GM13976 (cell line): ENCODE measurements around the gene FGF8.

ENCODE experiments used
- DNase-seq: peaks from one replicate; pipeline ENCODE4 v3.0.0; 2012; ENCODE audit warnings: low spot score
- CTCF ChIP-seq: IDR thresholded peaks from 2 replicates; pipeline ENCODE4 v1.5.1; 2012; ENCODE audit warnings: borderline replicate concordance, mild to moderate bottlenecking; ENCODE audit not compliant: insufficient read depth; ENCODE audit errors: extremely low read depth, missing control alignments, control extremely low read depth
- in situ Hi-C: fragments of 300-500 bp; cut with MboI; formaldehyde crosslinking; loops from one replicate; pipeline ENCODE4 v1.12.0; 2022; ENCODE audit warnings: low sequenced_read_pairs, mixed read lengths, inconsistent platforms; ENCODE audit not compliant: unreplicated experiment

FGF8 gene

GRCh38 chr10:101781984-101782810 lies 6.3 kb upstream of the FGF8 start:
- in situ Hi-C loops: loop anchor here (5.0 kb wide), 1 partner anchor 175 kb away; no protein-coding TSS in a partner anchor
- peak; percentile 36 for DNase-seq
- no peak for TF ChIP-seq CTCF

GRCh38 chr10:101781655-101781983 lies 5.7 kb upstream of the FGF8 start:
- in situ Hi-C loops: loop anchor here (5.0 kb wide), 1 partner anchor 174 kb away; no protein-coding TSS in a partner anchor
- no peak for TF ChIP-seq CTCF
- no peak for DNase-seq

GRCh38 chr10:101780818-101781654 lies 5.1 kb upstream of the FGF8 start:
- TF ChIP-seq CTCF: peak; percentile 93
- DNase-seq: peak; percentile 89

GRCh38 chr10:101780187-101780817 lies 4.4 kb upstream of the FGF8 start:
- in situ Hi-C loops: loop anchor here (5.0 kb wide), 1 partner anchor 173 kb away; no protein-coding TSS in a partner anchor
- no peak for TF ChIP-seq CTCF
- DNase-seq: peak; percentile 37

More at GRCh38 chr10:101780818-101781654, 5.1 kb upstream of the FGF8 start:
- in situ Hi-C loops: loop anchor here (5.0 kb wide), 1 partner anchor 174 kb away; no protein-coding TSS in a partner anchor

- DNase-seq: peak; percentile 91
- in situ Hi-C loops: loop anchor here (5.0 kb wide), 1 partner anchor 172 kb away; no protein-coding TSS in a partner anchor
- peak; percentile 96 for TF ChIP-seq CTCF
These were observed 3.8 kb upstream of the FGF8 start for GRCh38 chr10:101779544-101780186.
